Chondrocyte (in vitro differentiated cells): ENCODE data around the gene FGFR3. TPM values are rescaled to one million over a fixed set of nuclear protein-coding genes. Genes with fewer than 3 reads are reported as not detected.

Experiments used
- DNase-seq: peaks from one replicate; pipeline ENCODE4 v3.0.0; 2021; ENCODE audit warnings: mixed read lengths, low spot score
- H3K27ac Mint-ChIP-seq: one replicate; pipeline ENCODE4 v1.8.0; 2021; ENCODE audit warnings: mild to moderate bottlenecking, moderate library complexity, mixed read lengths; ENCODE audit not compliant: unreplicated experiment
- H3K27me3 Mint-ChIP-seq: 2 replicates; pipeline ENCODE4 v1.8.0; 2021; ENCODE audit warnings: low read depth, mixed read lengths
- H3K36me3 Mint-ChIP-seq: 2 replicates; pipeline ENCODE4 v1.8.0; 2021; ENCODE audit warnings: low read depth, mixed read lengths
- H3K4me1 Mint-ChIP-seq: 2 replicates; pipeline ENCODE4 v1.8.0; 2021; ENCODE audit warnings: low read depth, mild to moderate bottlenecking, mixed read lengths
- H3K4me3 Mint-ChIP-seq: one replicate; pipeline ENCODE4 v1.8.0; 2021; ENCODE audit warnings: mild to moderate bottlenecking, moderate library complexity, mixed read lengths; ENCODE audit not compliant: unreplicated experiment
- H3K9me3 Mint-ChIP-seq: 2 replicates; pipeline ENCODE4 v1.8.0; 2021; ENCODE audit warnings: low read depth, mixed read lengths
- total RNA-seq: library from RNA; stranded (reverse); gene quantifications from 3 replicates; pipeline ENCODE4 v1.2.1, GENCODE V29; 2021
- TF ChIP-seq, protein P1 (sequence below): fragments of 200-600 bp; sonication (generic); IDR thresholded peaks from 2 replicates; pipeline ENCODE4 v1.5.0; 2021; ENCODE audit warnings: antibody characterized with exemption, mild to moderate bottlenecking, moderate library complexity

The FGFR3 gene
- total RNA-seq, 1 donor from 2014 or later: 1.3 TPM

GRCh38 chr4:1806223-1806564, 13.1 kb downstream of the FGFR3 start:
- Mint-ChIP-seq H3K9me3 (no peaks in the 10 kb centered on the region), H3K27ac (no peak overlapping the region), H3K36me3 (no peaks in the 10 kb centered on the region), H3K4me3 (no peak overlapping the region), H3K27me3 (no peaks in the 10 kb centered on the region), H3K4me1 (no peaks in the 10 kb centered on the region)
- TF ChIP-seq, protein P1, sequence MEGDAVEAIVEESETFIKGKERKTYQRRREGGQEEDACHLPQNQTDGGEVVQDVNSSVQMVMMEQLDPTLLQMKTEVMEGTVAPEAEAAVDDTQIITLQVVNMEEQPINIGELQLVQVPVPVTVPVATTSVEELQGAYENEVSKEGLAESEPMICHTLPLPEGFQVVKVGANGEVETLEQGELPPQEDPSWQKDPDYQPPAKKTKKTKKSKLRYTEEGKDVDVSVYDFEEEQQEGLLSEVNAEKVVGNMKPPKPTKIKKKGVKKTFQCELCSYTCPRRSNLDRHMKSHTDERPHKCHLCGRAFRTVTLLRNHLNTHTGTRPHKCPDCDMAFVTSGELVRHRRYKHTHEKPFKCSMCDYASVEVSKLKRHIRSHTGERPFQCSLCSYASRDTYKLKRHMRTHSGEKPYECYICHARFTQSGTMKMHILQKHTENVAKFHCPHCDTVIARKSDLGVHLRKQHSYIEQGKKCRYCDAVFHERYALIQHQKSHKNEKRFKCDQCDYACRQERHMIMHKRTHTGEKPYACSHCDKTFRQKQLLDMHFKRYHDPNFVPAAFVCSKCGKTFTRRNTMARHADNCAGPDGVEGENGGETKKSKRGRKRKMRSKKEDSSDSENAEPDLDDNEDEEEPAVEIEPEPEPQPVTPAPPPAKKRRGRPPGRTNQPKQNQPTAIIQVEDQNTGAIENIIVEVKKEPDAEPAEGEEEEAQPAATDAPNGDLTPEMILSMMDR: no peak
- DNase-seq: no peak

- Mint-ChIP-seq H3K9me3 (no peaks in the 10 kb centered on the region), H3K4me3 (no peak overlapping the region), H3K27me3 (no peaks in the 10 kb centered on the region), H3K4me1 (no peaks in the 10 kb centered on the region), H3K36me3 (no peaks in the 10 kb centered on the region), H3K27ac (no peak overlapping the region)
- TF ChIP-seq, protein P1: no peak
- no peak for DNase-seq
These were observed 13.7 kb downstream of the FGFR3 start for GRCh38 chr4:1806596-1807331.

- H3K27me3 Mint-ChIP-seq: no peaks in the 10 kb centered on the region
- no peak overlapping the region for H3K4me3 Mint-ChIP-seq
- no peak for DNase-seq
- H3K4me1 Mint-ChIP-seq: no peaks in the 10 kb centered on the region
- H3K9me3 Mint-ChIP-seq: no peaks in the 10 kb centered on the region
- no peaks in the 10 kb centered on the region for H3K36me3 Mint-ChIP-seq
- H3K27ac Mint-ChIP-seq: no peak overlapping the region
- TF ChIP-seq, protein P1: no peak
These were observed 14.3 kb downstream of the FGFR3 start for GRCh38 chr4:1807332-1807777.

DNA sequence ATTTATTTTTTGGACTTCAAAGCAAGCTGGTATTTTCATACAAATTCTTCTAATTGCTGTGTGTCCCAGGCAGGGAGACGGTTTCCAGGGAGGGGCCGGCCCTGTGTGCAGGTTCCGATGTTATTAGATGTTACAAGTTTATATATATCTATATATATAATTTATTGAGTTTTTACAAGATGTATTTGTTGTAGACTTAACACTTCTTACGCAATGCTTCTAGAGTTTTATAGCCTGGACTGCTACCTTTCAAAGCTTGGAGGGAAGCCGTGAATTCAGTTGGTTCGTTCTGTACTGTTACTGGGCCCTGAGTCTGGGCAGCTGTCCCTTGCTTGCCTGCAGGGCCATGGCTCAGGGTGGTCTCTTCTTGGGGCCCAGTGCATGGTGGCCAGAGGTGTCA, 15.3 kb downstream of the FGFR3 start:
- Mint-ChIP-seq H3K36me3 (no peaks in the 10 kb centered on the region), H3K27me3 (no peaks in the 10 kb centered on the region), H3K27ac (no peak overlapping the region), H3K4me3 (no peak overlapping the region), H3K9me3 (no peaks in the 10 kb centered on the region), H3K4me1 (no peaks in the 10 kb centered on the region)
- TF ChIP-seq, protein P1: no peak
- DNase-seq: no peak

- H3K4me3 Mint-ChIP-seq: no peak overlapping the region
- DNase-seq: no peak
- H3K36me3 Mint-ChIP-seq: peaks cover under 1% of the 10 kb centered on the region
- H3K27ac Mint-ChIP-seq: no peak overlapping the region
- TF ChIP-seq, protein P1: no peak
- no peaks in the 10 kb centered on the region for H3K9me3 Mint-ChIP-seq
- no peaks in the 10 kb centered on the region for H3K27me3 Mint-ChIP-seq
- no peaks in the 10 kb centered on the region for H3K4me1 Mint-ChIP-seq
These were observed 16.0 kb downstream of the FGFR3 start for GRCh38 chr4:1808851-1809753.
